Astrocyte (in vitro differentiated cells and primary cell): Measurements from ENCODE around the gene IL9R. TPM values are rescaled to one million over a fixed set of nuclear protein-coding genes. Genes with fewer than 3 reads are reported as not detected.

Source experiments
- DNase-seq: peaks from one replicate; pipeline ENCODE4 v3.0.0-alpha.2; 2010; ENCODE audit warnings: low read depth
- FAIRE-seq: peaks from 2 replicates; lab custom pipeline; 2011; peaks lifted over from hg19 to GRCh38; lab: Jason Lieb, UNC
- H2AFZ ChIP-seq: 2 replicates; pipeline ENCODE4 v1.6.0; 2012; ENCODE audit warnings: low read depth, low read length, inconsistent platforms
- H3K27ac ChIP-seq: 2 replicates; pipeline ENCODE4 v1.5.1; 2011; ENCODE audit warnings: low read depth, low read length, inconsistent platforms
- H3K27me3 ChIP-seq: 2 replicates; pipeline ENCODE4 v1.6.0; 2011; ENCODE audit warnings: low read length, inconsistent platforms; ENCODE audit not compliant: insufficient read depth
- H3K36me3 ChIP-seq: 2 replicates; pipeline ENCODE4 v1.5.1; 2011; ENCODE audit warnings: low read length, inconsistent platforms; ENCODE audit not compliant: insufficient read depth
- H3K4me1 ChIP-seq: 2 replicates; pipeline ENCODE4 v1.5.1; 2011; ENCODE audit warnings: low read length, inconsistent platforms; ENCODE audit not compliant: insufficient read depth
- H3K4me2 ChIP-seq: 2 replicates; pipeline ENCODE4 v1.6.0; 2012; ENCODE audit warnings: low read length, inconsistent platforms
- H3K4me3 ChIP-seq: 2 replicates; pipeline ENCODE4 v1.5.1; 2011; ENCODE audit warnings: low read depth, mild to moderate bottlenecking, low read length, inconsistent platforms; ENCODE audit not compliant: insufficient read depth
- H3K79me2 ChIP-seq: 2 replicates; pipeline ENCODE4 v1.6.0; 2012; ENCODE audit warnings: mild to moderate bottlenecking, low read length, inconsistent platforms; ENCODE audit not compliant: insufficient read depth
- H3K9ac ChIP-seq: 2 replicates; pipeline ENCODE4 v1.6.0; 2012; ENCODE audit warnings: mild to moderate bottlenecking, low read length, inconsistent platforms
- H3K9me3 ChIP-seq: 2 replicates; pipeline ENCODE4 v1.5.1; 2012; ENCODE audit warnings: low read depth, mild to moderate bottlenecking, low read length, inconsistent platforms; ENCODE audit not compliant: insufficient read depth
- H4K20me1 ChIP-seq: 2 replicates; pipeline ENCODE4 v1.6.0; 2012; ENCODE audit warnings: low read length, inconsistent platforms; ENCODE audit not compliant: insufficient read depth
- H3K27ac Mint-ChIP-seq: one replicate; pipeline ENCODE4 v1.8.0; 2021; ENCODE audit warnings: mild to moderate bottlenecking, mixed read lengths; ENCODE audit not compliant: unreplicated experiment
- H3K27me3 Mint-ChIP-seq: one replicate; pipeline ENCODE4 v1.8.0; 2021; ENCODE audit warnings: low read depth, mixed read lengths; ENCODE audit not compliant: unreplicated experiment
- H3K36me3 Mint-ChIP-seq: one replicate; pipeline ENCODE4 v1.8.0; 2021; ENCODE audit warnings: low read depth, mixed read lengths; ENCODE audit not compliant: unreplicated experiment
- H3K4me1 Mint-ChIP-seq: one replicate; pipeline ENCODE4 v1.8.0; 2021; ENCODE audit warnings: low read depth, mixed read lengths; ENCODE audit not compliant: unreplicated experiment
- H3K4me3 Mint-ChIP-seq: one replicate; pipeline ENCODE4 v1.8.0; 2021; ENCODE audit warnings: mild to moderate bottlenecking, moderate library complexity, mixed read lengths; ENCODE audit not compliant: unreplicated experiment
- H3K9me3 Mint-ChIP-seq: one replicate; pipeline ENCODE4 v1.8.0; 2021; ENCODE audit warnings: mild to moderate bottlenecking, mixed read lengths; ENCODE audit not compliant: unreplicated experiment
- EZH2 ChIP-seq: IDR thresholded peaks from 2 replicates; pipeline ENCODE4 v1.6.1; 2012; ENCODE audit warnings: mild to moderate bottlenecking, low read length, inconsistent platforms; ENCODE audit not compliant: insufficient read depth
- total RNA-seq: library from RNA; stranded (reverse); gene quantifications from 2 replicates; pipeline ENCODE4 v1.2.1, GENCODE V29; 2021
- TF ChIP-seq, protein P1 (sequence below): IDR thresholded peaks from 2 replicates; pipeline ENCODE4 v1.5.1; 2011; ENCODE audit warnings: low read depth, mild to moderate bottlenecking, inconsistent platforms, low read length, moderate library complexity; ENCODE audit not compliant: insufficient read depth

Gene IL9R
- total RNA-seq, 1 donor from 2014 or later = not detected

DNA sequence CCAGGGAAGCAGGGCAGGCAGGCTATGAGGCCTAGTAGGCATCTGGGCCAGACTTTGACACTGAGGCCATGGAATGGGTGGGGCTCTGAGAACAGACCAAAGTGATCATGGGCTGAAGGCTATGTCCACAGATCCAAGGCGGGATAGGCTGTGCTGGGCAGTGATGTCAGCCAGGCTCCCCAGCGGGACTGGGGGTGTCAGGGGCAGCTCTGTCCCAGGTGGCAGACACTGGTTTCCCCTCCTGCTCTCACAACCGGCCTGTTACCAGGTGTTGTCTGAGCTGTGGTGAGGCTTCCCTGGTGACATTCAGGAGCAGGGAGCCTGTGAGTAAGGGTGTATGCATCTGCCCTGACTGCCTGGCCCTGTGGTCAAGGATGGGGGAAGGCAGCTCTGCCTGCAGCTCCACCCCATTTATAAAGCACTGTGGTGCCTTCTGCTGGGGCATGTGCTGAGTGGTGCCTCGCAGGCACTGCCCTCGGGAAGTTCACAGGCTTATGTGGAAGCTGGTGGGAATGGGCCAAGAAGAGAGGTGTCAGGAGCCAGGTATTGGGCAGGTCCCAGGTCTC lies 2.9 kb downstream of the IL9R start:
- Histone ChIP-seq H3K27ac (no peak overlapping the region), H3K4me3 (no peak overlapping the region), H3K4me2 (no peak overlapping the region), H3K9ac (no peak overlapping the region), H3K27me3 (no peaks in the 10 kb centered on the region), H3K9me3 (peaks cover 12% of the 10 kb centered on the region), H3K79me2 (no peaks in the 10 kb centered on the region), H3K4me1 (no peaks in the 10 kb centered on the region), H2AFZ (no peak overlapping the region), H3K36me3 (no peaks in the 10 kb centered on the region), H4K20me1 (no peaks in the 10 kb centered on the region)
- DNase-seq (no peak), FAIRE-seq (no peak)
- H3K27me3 Mint-ChIP-seq = no peaks in the 10 kb centered on the region
- H3K36me3 Mint-ChIP-seq = no peaks in the 10 kb centered on the region
- no peak overlapping the region for H3K4me3 Mint-ChIP-seq
- H3K9me3 Mint-ChIP-seq = peaks cover 17% of the 10 kb centered on the region
- H3K4me1 Mint-ChIP-seq = no peaks in the 10 kb centered on the region
- no peak overlapping the region for H3K27ac Mint-ChIP-seq
- TF ChIP-seq, protein P1, sequence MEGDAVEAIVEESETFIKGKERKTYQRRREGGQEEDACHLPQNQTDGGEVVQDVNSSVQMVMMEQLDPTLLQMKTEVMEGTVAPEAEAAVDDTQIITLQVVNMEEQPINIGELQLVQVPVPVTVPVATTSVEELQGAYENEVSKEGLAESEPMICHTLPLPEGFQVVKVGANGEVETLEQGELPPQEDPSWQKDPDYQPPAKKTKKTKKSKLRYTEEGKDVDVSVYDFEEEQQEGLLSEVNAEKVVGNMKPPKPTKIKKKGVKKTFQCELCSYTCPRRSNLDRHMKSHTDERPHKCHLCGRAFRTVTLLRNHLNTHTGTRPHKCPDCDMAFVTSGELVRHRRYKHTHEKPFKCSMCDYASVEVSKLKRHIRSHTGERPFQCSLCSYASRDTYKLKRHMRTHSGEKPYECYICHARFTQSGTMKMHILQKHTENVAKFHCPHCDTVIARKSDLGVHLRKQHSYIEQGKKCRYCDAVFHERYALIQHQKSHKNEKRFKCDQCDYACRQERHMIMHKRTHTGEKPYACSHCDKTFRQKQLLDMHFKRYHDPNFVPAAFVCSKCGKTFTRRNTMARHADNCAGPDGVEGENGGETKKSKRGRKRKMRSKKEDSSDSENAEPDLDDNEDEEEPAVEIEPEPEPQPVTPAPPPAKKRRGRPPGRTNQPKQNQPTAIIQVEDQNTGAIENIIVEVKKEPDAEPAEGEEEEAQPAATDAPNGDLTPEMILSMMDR = no peak
- TF ChIP-seq EZH2 = no peak

DNA sequence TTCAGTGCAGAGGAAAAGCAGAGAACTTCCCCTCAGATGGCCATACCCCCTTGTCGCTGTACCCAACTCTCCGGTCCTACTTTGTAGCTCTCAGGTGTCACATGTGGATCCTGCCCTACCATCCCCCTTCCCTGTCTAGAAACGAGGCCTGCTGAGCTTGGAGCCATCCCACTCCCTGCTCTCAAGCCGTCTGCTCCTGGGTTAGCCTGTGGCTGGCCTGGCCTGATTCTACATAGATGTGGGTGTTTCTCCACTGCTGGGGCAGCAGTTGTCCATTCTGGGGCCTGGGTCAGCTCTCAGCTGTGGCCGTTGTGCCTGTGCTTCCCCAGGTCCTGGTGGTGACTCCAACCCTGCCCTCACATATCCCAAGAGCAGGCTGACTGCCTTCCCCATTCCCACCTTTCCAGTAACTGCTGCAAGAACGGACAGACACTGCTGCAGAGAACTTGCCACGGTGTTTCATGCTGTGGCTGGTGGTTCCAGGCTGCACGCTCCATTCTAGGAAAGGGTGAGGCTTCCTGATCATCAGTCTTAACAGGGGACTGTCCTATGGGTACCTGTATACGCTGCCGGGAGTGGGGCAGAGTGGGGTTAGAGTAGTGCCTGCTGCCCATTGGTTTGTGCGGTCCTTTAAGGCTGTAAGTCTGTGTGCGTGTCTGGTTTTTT lies 3.6 kb downstream of the IL9R start:
- Mint-ChIP-seq H3K9me3 (peaks cover 17% of the 10 kb centered on the region), H3K36me3 (no peaks in the 10 kb centered on the region), H3K27ac (no peak overlapping the region), H3K4me1 (no peaks in the 10 kb centered on the region), H3K4me3 (no peak overlapping the region), H3K27me3 (no peaks in the 10 kb centered on the region)
- Histone ChIP-seq H3K9ac (no peak overlapping the region), H3K79me2 (no peaks in the 10 kb centered on the region), H3K27ac (no peak overlapping the region), H4K20me1 (no peaks in the 10 kb centered on the region), H3K4me3 (no peak overlapping the region), H3K27me3 (no peaks in the 10 kb centered on the region), H2AFZ (no peak overlapping the region), H3K36me3 (no peaks in the 10 kb centered on the region), H3K9me3 (peaks cover 12% of the 10 kb centered on the region), H3K4me2 (no peak overlapping the region), H3K4me1 (no peaks in the 10 kb centered on the region)
- TF ChIP-seq, protein P1 = no peak
- TF ChIP-seq EZH2 = no peak
- DNase-seq (no peak), FAIRE-seq (no peak)

DNA sequence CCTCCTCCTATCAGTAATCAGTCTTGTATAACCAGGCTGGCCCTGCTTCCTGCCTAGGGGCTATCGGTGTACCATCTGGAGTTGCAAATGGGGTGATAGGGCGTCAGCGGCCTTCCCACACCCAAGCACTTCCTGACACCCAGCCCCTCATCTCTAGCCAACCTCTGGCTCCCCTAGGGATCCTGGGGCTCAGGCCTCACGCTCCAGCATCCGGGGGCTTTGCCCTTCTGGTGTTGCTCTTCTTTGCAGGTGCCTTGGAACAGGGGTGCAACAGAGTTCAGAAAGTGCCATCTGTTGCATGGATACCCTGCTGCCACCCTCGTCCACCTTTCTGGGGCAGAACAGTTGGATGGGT lies 4.1 kb downstream of the IL9R start:
- H3K79me2 ChIP-seq = no peaks in the 10 kb centered on the region
- Mint-ChIP-seq H3K27ac (no peak overlapping the region), H3K4me3 (no peak overlapping the region), H3K4me1 (no peaks in the 10 kb centered on the region), H3K27me3 (no peaks in the 10 kb centered on the region), H3K9me3 (peaks cover 17% of the 10 kb centered on the region), H3K36me3 (no peaks in the 10 kb centered on the region)
- H3K36me3 ChIP-seq = no peaks in the 10 kb centered on the region
- H3K4me2 ChIP-seq = no peak overlapping the region
- no peak overlapping the region for H3K4me3 ChIP-seq
- H3K9ac ChIP-seq = no peak overlapping the region
- no peak for FAIRE-seq
- no peak overlapping the region for H2AFZ ChIP-seq
- H3K27ac ChIP-seq = no peak overlapping the region
- no peaks in the 10 kb centered on the region for H4K20me1 ChIP-seq
- TF ChIP-seq, protein P1 = no peak
- no peak for TF ChIP-seq EZH2
- no peaks in the 10 kb centered on the region for H3K27me3 ChIP-seq
- no peaks in the 10 kb centered on the region for H3K4me1 ChIP-seq
- peaks cover 12% of the 10 kb centered on the region for H3K9me3 ChIP-seq
- DNase-seq = no peak
